ENCODE measurements around the gene NXPE3.

DNA sequence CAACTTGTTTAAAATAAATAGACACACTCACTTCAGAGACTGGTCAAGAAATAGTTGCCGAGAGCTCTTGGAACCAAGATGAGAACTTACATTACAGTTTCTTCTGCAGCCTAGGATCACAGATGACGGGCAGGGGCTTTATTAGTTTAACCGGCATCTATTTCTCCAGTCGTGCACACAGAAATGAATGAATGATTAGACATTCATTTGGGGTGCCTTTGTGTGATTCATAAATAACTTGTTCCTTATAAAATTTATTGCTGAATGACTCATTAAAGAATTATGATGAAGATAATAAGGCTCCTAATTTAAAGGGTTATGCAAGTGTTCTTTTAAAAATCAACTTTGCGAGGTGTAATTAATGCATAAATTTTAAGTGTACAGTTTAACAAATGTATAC, 91.1 kb downstream of the NXPE3 start:
- TF ChIP-seq, protein P1, sequence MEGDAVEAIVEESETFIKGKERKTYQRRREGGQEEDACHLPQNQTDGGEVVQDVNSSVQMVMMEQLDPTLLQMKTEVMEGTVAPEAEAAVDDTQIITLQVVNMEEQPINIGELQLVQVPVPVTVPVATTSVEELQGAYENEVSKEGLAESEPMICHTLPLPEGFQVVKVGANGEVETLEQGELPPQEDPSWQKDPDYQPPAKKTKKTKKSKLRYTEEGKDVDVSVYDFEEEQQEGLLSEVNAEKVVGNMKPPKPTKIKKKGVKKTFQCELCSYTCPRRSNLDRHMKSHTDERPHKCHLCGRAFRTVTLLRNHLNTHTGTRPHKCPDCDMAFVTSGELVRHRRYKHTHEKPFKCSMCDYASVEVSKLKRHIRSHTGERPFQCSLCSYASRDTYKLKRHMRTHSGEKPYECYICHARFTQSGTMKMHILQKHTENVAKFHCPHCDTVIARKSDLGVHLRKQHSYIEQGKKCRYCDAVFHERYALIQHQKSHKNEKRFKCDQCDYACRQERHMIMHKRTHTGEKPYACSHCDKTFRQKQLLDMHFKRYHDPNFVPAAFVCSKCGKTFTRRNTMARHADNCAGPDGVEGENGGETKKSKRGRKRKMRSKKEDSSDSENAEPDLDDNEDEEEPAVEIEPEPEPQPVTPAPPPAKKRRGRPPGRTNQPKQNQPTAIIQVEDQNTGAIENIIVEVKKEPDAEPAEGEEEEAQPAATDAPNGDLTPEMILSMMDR (IDR thresholded peaks at IDR 0.05; ENCODE audit: low read depth, low read length): no peak
- TF ChIP-seq MYC (IDR thresholded peaks at IDR 0.05; ENCODE audit: low read depth, low read length): no peak
- TF ChIP-seq POLR2A (IDR thresholded peaks at IDR 0.05; ENCODE audit: extremely low read depth, insufficient read length): no peak

All from NB4 (cell line).